GM19395 (cell line): ENCODE results near the gene DVL1.

Experiments used
- ATAC-seq: cut with Tn5 transposase; IDR thresholded peaks from one replicate; pipeline ENCODE4 v1.9.1; 2021; ENCODE audit warnings: mild to moderate bottlenecking, moderate library complexity; ENCODE audit not compliant: unreplicated experiment

Gene DVL1

DNA sequence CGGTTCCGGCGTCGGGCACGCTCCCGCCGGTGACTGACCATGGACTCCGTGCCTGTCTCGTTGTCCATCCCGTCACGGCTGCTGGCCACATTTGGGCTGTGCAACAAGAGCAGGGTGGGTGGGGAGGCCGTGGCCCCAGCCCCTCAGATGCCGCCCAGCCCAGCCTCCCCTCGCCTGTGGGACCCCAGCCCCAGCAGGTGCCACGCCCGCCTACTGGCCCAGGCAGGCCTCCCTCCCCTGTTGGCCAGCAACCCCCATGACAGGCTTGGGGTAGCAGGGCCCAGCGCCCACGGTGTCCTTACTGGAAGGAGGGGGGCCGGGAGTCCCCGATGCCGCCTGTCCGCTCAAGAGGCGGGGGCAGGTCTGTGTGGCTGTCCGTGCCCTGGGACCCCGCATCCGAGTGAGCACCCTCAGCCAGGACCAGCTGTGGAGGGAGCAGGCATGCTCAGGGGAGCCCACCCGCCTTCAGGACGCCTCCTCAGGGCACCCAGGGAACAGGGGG is 7.1 kb downstream of the DVL1 start:
- no peak for ATAC-seq

DNA sequence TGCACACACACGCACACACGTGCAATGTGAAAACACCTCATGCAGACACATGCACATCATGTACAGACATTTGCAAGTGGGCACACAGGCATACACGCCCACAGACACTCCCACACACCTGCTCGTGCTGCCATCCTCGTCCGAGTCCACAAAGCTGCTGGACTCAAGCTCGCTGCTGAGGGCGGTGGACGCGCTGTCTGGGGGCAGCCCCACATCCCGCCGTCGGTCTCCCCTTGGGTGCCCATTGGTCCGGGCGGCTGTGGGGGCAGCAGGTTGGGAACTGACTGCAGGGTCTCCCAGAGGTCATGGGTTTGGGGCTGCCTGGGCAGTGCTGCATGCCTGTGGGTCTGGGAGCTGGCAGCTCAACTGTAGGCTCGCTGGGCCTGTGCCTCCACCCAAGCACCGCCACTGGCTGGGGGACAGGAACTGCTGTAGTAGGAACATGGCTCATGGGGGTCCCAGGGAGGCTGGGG is 7.6 kb downstream of the DVL1 start:
- ATAC-seq: no peak

DNA sequence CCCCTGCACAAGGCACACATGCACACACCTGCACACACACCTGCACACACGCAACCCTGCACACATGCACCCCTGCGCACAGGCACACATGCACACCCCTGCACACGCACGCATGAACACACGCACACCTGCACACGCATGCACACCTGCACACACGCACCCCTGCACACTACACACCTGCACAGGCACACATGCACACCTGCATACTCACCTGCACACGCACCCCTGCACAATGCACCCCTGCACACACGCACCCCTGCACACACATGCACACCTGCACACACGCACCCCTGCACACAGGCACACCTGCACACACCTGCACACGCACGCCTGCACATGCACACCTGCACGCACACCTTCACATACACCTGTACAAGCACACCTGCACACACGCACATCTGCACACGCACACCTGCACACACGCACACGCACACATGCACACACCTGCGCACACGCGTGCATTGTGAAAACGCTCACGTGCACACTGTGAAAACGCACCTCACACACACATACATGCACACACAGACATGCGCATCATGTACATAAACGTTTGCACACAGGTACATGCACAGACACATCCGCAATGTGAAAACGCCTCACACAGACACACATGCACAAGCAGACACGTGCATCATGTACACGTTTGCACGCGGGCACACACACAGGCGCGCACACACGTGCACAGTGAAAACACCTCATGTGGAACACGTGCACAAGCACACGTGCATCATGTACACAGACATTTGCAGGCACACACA is 8.2 kb downstream of the DVL1 start:
- ATAC-seq: no peak

DNA sequence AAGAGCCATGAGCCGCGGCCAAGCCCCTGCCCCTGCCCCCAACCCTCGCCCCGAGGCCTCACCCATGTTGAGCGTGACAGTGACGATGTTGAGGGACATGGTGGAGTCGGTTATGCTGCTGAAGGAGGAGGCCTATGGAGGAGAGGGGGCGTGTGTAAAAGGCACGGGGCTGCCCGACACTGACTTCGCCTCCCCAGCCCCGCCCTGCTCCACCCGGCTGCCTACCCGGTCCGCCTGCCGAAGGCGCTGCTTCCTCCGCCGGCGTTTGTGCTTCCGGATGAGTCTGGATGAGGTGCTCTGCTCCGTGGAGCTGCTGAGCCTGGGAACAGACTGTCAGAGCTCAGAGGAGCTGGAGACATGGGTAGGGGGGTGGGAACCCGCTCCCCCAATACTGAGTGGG is 9.0 kb downstream of the DVL1 start:
- no peak for ATAC-seq

DNA sequence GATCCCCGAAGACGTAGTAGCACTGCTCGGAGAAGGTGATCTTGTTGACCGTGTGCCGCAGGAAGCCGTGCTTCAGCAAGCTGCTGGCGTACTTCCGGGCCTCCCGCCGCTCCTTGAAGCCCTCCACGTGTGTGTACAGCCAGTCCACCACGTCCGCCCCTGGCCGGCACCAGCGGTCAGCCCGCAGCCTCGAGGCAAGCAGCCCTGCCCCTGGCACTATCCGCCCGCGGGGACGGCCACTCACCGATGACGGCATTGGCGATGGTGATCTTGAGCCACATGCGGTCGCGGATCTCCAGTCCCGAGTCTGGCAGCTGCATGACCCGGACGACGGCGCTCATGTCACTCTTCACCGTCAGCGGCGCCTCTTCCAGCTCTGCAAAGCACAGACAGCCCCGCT is 10.9 kb downstream of the DVL1 start:
- ATAC-seq: no peak

DNA sequence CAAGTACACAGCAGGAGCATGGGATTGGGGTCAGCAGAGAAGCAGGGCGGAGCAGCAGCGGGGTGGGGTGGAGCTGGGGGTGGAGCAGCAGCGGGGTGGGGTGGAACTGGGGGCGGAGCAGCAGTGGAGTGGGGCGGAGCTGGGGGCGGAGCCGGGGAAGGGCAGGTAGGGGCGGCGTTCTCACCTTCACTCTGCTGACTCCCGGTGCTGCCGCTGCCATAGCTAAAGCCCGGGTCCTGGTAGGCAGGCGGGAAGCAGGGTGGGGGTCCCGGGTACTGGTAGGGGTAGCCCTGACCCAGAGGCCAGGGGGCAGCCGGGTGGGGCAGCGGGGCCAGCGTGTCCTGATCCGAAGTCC is 11.4 kb downstream of the DVL1 start:
- no peak for ATAC-seq

DNA sequence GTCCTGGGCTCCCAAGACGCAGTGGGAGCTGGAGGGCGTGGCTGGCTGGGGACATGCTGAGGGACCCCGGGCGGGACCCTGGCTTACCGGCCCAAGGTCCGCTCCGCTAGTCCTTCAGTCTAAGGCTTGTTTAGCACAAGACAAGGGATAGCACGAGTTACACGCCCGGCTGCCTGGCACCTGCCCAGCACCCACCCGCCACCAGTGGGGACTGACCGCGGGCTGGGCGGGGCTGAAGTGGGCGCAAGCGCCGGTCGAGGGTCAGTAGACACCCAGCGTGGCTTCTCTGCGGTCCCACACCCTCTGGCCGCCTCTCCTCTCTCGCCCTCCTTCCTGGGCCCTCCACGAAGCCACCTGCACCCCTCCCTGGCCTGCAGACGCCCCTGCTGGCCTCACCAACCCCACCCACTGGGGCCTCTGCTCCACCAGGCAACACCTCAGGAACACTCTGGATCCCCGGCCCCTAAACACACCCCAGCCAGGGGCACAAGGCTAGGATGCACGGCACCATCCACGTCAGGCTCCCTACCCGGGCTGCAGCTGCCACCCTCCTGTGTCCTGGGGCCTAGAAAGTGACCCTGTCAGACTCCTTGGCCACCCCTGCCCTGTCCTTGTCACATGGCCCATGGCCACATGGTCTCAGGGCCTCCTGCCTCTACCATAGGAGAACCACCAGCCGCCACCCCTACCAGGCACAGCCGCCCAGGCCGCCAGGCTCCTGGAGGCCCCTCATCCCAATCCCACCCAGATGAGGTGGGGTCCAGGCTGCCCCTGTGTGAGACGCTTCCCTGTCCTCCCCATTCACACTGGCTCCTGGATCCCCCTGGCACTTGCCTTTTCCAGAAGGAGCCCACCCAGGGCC is 12.1 kb downstream of the DVL1 start:
- ATAC-seq: no peak

DNA sequence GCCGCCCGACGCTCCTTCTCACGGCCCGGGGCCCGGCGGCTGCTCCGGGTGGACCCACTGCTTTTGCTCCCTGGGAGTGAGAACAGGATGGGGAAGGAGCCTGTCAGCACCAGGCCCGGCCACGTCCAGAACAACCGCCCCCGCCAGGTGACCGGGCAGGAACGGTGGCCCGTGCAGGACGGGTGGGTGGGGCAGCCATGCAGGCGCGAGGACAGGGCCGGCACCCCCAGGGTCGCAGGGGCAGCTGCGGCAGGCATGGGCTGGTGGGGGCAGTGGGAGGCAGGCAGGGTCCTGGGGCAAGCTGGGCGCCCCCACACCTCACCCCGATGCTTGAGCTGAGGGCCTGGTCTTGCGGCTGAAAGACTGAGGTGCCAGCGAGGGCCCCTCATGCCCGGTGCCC is 12.8 kb downstream of the DVL1 start:
- no peak for ATAC-seq

DNA sequence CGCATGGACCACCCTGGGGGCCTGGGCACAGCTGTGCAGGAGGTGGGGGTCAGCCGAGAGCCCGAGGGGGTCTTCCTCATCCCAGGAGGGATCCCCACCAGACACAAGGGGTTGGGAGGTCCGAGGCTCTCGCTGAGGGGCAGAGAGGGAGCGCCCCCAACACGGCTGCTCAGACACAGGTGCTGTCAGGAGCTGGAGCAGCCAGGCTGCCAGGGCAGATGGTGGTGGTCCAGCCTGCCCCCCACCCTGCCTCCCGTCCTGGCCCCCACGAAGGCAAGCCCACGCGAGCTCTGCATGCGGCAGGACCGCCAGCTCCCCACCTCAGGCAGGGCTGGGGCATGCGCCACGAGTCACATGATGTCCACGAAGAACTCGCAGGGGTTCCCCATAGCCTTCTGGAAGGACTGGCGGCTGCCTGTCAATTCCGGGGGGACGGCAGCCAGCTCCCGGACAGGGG is 13.4 kb downstream of the DVL1 start:
- ATAC-seq: no peak

DNA sequence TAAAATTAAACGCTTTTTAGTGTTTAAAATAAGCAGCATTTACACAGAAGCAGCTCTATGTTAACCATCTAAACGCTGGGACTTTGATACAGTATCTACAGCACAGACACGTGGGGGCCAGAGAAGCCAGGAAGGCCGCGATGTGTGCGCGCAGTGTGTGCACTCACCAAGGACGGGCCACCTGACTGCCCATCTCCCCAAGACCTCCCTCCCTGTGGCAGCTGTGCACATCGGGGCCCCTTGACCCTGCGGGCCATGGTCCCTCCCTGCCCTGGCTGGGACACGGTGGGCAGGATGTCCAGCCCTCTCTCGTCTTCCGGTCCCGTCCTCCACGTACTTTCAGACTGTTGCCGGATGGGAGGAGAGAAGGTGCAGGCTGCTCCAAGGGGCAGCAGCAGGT is 13.9 kb downstream of the DVL1 start:
- ATAC-seq: no peak

DNA sequence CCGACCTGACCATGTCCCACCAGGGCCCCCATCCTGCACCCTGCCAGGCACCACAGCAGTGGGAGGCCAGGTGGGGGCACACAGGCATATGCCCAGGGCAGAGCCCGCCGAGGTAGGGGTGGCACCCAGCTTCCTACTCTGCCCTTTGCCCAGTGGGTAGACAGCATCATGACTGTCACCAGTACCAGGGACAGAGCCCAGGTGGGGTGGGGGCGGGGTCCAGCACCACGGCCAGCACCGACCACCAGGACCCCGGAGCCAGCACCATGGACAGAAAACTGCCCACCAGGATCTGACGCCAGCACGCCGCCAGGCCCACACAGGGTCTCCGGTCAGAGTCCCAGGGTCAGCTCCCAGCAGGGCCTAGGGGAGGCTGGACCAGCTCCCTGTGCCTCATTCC is 14.4 kb downstream of the DVL1 start:
- ATAC-seq: no peak

DNA sequence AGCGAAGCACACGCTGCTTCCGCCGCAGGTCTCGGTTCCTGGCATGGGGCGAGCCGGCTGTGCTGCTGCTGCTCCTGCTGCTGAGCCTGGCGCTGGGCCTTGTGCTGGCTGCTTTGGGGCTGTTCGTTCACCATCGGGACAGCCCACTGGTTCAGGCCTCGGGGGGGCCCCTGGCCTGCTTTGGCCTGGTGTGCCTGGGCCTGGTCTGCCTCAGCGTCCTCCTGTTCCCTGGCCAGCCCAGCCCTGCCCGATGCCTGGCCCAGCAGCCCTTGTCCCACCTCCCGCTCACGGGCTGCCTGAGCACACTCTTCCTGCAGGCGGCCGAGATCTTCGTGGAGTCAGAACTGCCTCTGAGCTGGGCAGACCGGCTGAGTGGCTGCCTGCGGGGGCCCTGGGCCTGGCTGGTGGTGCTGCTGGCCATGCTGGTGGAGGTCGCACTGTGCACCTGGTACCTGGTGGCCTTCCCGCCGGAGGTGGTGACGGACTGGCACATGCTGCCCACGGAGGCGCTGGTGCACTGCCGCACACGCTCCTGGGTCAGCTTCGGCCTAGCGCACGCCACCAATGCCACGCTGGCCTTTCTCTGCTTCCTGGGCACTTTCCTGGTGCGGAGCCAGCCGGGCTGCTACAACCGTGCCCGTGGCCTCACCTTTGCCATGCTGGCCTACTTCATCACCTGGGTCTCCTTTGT is 15.5 kb downstream of the DVL1 start:
- ATAC-seq: no peak

DNA sequence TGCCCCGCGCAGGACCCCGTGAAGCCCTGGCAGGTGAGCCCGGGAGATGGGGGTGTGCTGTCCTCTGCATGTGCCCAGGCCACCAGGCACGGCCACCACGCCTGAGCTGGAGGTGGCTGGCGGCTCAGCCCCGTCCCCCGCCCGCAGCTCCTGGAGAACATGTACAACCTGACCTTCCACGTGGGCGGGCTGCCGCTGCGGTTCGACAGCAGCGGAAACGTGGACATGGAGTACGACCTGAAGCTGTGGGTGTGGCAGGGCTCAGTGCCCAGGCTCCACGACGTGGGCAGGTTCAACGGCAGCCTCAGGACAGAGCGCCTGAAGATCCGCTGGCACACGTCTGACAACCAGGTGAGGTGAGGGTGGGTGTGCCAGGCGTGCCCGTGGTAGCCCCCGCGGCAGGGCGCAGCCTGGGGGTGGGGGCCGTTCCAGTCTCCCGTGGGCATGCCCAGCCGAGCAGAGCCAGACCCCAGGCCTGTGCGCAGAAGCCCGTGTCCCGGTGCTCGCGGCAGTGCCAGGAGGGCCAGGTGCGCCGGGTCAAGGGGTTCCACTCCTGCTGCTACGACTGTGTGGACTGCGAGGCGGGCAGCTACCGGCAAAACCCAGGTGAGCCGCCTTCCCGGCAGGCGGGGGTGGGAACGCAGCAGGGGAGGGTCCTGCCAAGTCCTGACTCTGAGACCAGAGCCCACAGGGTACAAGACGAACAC is 16.3 kb downstream of the DVL1 start:
- no peak for ATAC-seq

DNA sequence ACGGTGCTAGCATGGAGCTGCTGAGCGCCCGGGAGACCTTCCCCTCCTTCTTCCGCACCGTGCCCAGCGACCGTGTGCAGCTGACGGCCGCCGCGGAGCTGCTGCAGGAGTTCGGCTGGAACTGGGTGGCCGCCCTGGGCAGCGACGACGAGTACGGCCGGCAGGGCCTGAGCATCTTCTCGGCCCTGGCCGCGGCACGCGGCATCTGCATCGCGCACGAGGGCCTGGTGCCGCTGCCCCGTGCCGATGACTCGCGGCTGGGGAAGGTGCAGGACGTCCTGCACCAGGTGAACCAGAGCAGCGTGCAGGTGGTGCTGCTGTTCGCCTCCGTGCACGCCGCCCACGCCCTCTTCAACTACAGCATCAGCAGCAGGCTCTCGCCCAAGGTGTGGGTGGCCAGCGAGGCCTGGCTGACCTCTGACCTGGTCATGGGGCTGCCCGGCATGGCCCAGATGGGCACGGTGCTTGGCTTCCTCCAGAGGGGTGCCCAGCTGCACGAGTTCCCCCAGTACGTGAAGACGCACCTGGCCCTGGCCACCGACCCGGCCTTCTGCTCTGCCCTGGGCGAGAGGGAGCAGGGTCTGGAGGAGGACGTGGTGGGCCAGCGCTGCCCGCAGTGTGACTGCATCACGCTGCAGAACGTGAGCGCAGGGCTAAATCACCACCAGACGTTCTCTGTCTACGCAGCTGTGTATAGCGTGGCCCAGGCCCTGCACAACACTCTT is 17.0 kb downstream of the DVL1 start:
- no peak for ATAC-seq

DNA sequence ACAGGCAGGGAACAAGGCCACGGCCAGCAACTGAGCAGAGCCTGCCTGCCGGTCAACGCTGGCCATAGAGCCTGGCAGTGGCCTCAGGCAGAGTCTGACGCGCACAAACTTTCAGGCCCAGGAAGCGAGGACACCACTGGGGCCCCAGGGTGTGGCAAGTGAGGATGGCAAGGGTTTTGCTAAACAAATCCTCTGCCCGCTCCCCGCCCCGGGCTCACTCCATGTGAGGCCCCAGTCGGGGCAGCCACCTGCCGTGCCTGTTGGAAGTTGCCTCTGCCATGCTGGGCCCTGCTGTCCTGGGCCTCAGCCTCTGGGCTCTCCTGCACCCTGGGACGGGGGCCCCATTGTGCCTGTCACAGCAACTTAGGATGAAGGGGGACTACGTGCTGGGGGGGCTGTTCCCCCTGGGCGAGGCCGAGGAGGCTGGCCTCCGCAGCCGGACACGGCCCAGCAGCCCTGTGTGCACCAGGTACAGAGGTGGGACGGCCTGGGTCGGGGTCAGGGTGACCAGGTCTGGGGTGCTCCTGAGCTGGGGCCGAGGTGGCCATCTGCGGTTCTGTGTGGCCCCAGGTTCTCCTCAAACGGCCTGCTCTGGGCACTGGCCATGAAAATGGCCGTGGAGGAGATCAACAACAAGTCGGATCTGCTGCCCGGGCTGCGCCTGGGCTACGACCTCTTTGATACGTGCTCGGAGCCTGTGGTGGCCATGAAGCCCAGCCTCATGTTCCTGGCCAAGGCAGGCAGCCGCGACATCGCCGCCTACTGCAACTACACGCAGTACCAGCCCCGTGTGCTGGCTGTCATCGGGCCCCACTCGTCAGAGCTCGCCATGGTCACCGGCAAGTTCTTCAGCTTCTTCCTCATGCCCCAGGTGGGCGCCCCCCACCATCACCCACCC is 17.9 kb downstream of the DVL1 start, which contains the start of gene TAS1R3:
Gene TAS1R3 (plus strand): TSS at position 213 of the 898 bp plus-strand sequence. CDS start 66 bp downstream, at position 279.
- no peak for ATAC-seq

DNA sequence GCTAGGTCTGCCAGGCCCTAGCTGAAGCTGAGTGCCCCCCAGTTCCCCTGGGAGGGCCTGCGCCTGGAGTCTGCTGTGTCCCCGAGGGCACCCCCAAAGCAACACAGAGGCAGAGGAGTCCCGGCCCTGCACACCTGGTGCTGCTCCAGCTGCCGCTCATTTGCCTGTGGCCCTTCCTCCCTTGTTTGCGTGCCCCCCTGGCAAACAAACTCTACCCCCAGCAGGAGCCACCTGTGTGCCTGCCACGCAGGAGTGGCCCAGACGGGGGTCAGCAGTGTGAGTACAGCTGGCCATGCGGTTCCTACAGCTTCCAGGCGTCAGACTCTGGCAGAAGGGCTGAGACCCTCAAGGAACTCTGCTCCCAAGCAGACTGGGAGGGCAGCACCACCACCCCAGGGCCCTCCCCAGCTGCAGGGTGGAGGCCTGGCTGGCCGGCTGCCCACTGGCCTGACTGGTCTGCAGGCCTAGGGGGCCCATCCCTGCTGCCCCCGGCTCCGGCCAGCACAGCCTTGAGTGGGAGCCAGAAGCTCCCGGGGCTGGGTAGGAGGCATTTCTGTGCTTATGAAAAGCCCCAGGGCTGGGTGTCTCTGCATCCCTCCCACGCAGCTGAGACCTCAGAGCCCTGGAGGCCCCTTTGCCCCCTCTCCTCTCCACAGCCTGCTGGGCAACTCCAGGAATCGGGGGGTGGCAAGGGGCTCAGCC is 18.7 kb downstream of the DVL1 start:
- ATAC-seq: no peak

DNA sequence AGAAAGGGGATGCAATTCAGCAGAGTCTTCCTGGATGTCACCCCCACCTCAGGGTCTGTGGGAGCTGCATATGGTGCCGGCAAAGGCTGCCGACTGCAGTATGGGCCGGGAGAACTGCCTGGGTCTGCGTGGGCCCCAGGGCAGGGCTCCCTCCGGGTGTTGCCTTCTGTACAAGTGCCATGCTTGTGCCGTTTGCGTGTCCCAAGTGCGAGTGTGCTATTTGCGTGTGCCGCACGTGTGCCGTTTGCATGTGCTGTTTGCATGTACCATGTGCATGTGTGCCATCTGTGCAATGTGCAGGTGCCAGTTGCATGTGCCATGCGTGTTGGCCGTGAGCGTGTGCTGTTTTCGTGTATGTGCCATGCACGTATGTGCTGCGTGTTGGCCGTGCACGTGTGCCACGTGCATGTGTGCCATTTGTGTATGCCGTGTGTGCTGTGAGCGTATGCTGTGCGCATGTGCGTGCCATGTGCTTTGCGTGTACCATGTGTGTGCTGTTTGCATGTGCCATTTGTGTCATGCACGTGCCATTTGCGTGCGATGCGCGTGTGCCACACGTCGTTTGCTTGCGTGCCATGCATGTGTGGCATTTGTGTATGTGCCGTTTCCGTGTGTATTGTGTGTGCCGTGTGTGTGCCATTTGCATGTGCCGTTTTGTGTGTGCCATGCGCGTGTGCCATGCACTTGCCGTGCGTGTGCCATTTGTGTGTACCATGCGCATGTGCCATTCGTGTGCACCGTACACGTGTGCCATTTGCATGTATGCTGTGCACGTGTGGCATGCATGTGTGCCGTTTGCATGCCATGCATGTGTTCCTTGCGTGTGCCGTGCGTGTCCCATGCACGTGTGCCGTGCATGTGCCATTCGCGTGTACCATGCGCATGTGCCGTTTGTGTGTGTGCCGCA is 19.7 kb downstream of the DVL1 start:
- no peak for ATAC-seq
